GM19395 (cell line): ENCODE data around the gene NXN.
"Not testable (repeated sequence)": the region's sequence is repeated elsewhere in the genome, so short reads cannot be mapped to it uniquely, and the experiment has no call there.

ENCODE experiments used
- ATAC-seq: cut with Tn5 transposase; IDR thresholded peaks from one replicate; pipeline ENCODE4 v1.9.1; 2021; ENCODE audit warnings: mild to moderate bottlenecking, moderate library complexity; ENCODE audit not compliant: unreplicated experiment

Gene NXN

GRCh38 chr17:924306-924705 is 55.3 kb downstream of the NXN start:
- ATAC-seq = not testable (repeated sequence)

GRCh38 chr17:923633-924032 is 55.9 kb downstream of the NXN start:
- no peak for ATAC-seq

- no peak for ATAC-seq
Observed at GRCh38 chr17:921161-921560, 58.4 kb downstream of the NXN start.

- ATAC-seq = no peak
Observed at GRCh38 chr17:920190-920589, 59.4 kb downstream of the NXN start.

- ATAC-seq = no peak
Observed at GRCh38 chr17:917941-918740, 61.4 kb downstream of the NXN start.

- no peak for ATAC-seq
Observed at GRCh38 chr17:917391-917811, 62.2 kb downstream of the NXN start.

GRCh38 chr17:916315-916714 is 63.3 kb downstream of the NXN start:
- ATAC-seq = no peak

- no peak for ATAC-seq
Observed at GRCh38 chr17:915538-916201, 63.9 kb downstream of the NXN start.

- ATAC-seq = no peak
Observed at GRCh38 chr17:914561-914960, 65.0 kb downstream of the NXN start.

GRCh38 chr17:913207-913606 is 66.4 kb downstream of the NXN start:
- ATAC-seq = no peak

GRCh38 chr17:909642-910323 is 69.8 kb downstream of the NXN start:
- ATAC-seq = no peak

GRCh38 chr17:907725-908124 is 71.9 kb downstream of the NXN start:
- ATAC-seq = no peak

- not testable (repeated sequence) for ATAC-seq
Observed at GRCh38 chr17:905708-906107, 73.9 kb downstream of the NXN start.

- no peak for ATAC-seq
Observed at GRCh38 chr17:903691-904481, 75.7 kb downstream of the NXN start.

GRCh38 chr17:902463-902862 is 77.1 kb downstream of the NXN start:
- no peak for ATAC-seq

- no peak for ATAC-seq
Observed at GRCh38 chr17:901964-902363, 77.6 kb downstream of the NXN start.

- ATAC-seq = no peak
Observed at GRCh38 chr17:901191-901950, 78.2 kb downstream of the NXN start.

- ATAC-seq = no peak
Observed at GRCh38 chr17:900336-900934, 79.1 kb downstream of the NXN start.

GRCh38 chr17:897970-898619 is 81.5 kb downstream of the NXN start:
- no peak for ATAC-seq
